ENCODE data around the gene TLCD4.

- TF ChIP-seq, protein P1, sequence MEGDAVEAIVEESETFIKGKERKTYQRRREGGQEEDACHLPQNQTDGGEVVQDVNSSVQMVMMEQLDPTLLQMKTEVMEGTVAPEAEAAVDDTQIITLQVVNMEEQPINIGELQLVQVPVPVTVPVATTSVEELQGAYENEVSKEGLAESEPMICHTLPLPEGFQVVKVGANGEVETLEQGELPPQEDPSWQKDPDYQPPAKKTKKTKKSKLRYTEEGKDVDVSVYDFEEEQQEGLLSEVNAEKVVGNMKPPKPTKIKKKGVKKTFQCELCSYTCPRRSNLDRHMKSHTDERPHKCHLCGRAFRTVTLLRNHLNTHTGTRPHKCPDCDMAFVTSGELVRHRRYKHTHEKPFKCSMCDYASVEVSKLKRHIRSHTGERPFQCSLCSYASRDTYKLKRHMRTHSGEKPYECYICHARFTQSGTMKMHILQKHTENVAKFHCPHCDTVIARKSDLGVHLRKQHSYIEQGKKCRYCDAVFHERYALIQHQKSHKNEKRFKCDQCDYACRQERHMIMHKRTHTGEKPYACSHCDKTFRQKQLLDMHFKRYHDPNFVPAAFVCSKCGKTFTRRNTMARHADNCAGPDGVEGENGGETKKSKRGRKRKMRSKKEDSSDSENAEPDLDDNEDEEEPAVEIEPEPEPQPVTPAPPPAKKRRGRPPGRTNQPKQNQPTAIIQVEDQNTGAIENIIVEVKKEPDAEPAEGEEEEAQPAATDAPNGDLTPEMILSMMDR (IDR thresholded peaks at IDR 0.05; ENCODE audit: low read depth, low read length, poor library complexity, severe bottlenecking): no peak
- TF ChIP-seq EZH2phosphoT487 (IDR thresholded peaks at IDR 0.05; ENCODE audit: borderline replicate concordance, low read length): no peak
Observed at GRCh38 chr1:95067568-95067967, 49.6 kb upstream of the TLCD4 start.
